AG10803 (cell line): ENCODE data around the gene STX4.
A peak's percentile ranks its signal among the peaks of the same experiment; 100 is the strongest.
"Not testable (repeated sequence)": the region's sequence is repeated elsewhere in the genome, so short reads cannot be mapped to it uniquely, and the experiment has no call there.

ENCODE experiments used
- DNase-seq: peaks from one replicate; pipeline ENCODE4 v3.0.0; 2010; ENCODE audit warnings: low read depth
- H3K4me3 ChIP-seq: 2 replicates; pipeline ENCODE4 v1.5.1; 2011; ENCODE audit warnings: mild to moderate bottlenecking, low read length, control low read depth
- CTCF ChIP-seq: conservative IDR thresholded peaks from 2 replicates; pipeline ENCODE4 v1.5.1; 2011; ENCODE audit warnings: mild to moderate bottlenecking, low read length, control low read depth, inconsistent platforms

Gene STX4

DNA sequence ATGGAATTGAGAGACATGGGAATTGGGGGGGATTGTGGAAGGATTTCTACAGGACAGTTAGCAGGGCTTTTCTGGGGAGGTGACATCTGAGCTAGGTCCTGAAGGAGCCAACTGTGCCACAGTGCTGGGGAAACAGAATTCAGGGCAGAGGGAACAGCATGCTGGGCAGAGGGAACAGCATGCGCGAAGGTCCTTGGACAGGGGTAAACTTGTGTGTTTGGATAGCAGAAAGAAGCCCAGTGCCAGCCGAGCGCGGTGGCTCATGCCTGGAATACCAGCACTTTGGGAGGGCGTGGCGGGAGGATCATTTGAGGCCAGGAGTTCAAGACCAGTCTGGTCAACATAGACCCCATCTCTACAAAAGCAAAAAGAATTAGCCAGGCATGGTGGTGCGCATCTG lies 26.8 kb upstream of the STX4 start:
- TF ChIP-seq CTCF: no peak
- DNase-seq: no peak
- H3K4me3 ChIP-seq: no peak overlapping the region

DNA sequence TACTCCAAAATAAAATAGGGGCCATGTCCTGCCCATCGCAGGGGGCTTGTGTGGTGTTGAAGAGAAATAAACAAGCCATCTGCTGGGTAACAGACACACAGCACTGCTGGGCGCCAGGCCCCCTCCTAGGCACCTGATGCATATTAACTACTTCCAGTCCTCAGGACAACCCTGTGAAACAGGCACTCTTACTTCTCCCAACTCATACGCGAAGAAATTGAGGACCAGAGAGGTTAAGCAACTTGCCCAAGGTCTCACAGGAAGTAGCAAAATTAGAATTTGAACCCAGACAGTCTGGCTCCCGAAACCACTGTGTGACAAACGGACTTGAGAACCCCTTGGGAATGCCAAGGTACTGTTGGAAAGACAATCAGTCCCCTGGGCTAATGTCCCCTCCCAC lies 25.7 kb upstream of the STX4 start:
- TF ChIP-seq CTCF: no peak
- no peak overlapping the region for H3K4me3 ChIP-seq
- DNase-seq: no peak

- TF ChIP-seq CTCF: no peak
- no peak overlapping the region for H3K4me3 ChIP-seq
- DNase-seq: peak; percentile 49
Measured at GRCh38 chr16:31008149-31008548, 25.2 kb upstream of the STX4 start.

DNA sequence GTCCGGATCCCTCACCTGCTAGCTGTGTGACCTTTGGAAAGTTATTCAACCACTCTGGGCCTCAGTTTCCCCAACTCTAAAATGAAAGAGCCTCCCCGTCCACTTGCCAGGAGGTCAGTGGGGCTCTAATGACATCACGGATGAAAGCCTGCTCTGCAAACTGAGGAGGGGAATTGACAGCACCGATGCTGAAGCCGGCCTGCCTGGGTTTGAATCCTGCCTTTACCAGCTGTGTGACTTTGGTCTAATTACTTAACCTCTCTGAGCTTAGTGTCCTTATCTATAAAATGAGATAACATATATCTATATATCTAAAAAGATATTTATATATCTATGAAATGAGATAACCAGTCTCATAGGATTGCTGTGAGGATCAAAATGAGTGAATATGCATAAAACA lies 24.8 kb upstream of the STX4 start:
- H3K4me3 ChIP-seq: no peak overlapping the region
- no peak for DNase-seq
- TF ChIP-seq CTCF: no peak

DNA sequence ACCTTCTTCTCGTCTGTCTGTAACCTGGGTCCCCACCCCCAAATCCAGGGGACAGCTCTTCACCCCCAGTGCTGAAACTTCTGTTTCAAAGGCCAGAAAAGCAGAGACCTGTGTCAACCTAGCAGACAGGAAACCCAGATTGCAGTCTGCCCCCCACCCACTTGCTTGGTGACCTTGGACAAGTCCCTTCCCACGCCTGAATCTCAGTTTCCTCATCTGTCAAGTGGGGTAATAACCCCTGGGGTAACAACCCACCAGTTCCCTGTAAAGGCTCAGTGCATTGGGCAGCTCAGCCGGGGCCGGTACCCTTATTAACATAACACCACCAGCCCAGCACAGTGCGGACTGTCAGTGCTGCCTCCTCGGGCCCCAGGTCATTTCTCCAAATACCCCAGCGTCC lies 24.2 kb upstream of the STX4 start:
- no peak for DNase-seq
- H3K4me3 ChIP-seq: no peak overlapping the region
- no peak for TF ChIP-seq CTCF

DNA sequence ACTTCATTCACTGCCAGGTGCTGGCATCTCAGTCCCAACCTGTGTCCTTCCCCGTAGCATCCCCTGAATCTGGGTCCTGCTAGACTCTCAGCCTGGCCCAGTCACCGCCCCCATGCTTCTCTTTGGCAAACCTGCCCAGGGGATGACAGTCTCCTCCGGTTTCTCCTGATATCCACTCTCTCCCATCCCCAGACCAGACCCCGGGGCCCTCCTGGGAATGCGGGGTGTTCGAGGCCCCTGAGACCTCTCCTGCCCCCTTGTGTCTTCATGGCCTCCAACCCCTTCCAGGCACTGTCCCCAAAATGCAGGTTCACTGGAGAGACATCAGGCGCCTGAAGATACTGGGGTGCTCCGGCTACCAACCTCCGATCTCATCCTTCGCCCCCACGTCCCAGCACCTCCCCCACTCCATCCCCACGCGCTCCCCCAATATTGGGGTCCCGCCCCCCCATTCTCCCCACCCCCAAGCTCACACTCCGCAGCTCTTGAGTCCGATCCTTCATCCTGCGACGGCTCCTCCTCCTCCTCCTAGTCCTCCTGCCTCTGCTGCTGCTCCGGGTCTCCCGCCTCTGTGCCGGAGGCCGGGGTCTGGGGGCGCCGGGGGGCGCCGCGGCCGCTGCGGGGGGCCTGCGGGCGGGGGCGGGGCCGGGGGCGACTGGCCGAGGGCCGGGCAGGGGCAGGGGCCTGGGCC lies 23.3 kb upstream of the STX4 start:
- TF ChIP-seq CTCF: peak; percentile 30
- DNase-seq: no peak
- H3K4me3 ChIP-seq: peak overlapping the region; percentile 56

GRCh38 chr16:31010585-31011325 lies 22.6 kb upstream of the STX4 start, which contains the start of gene STX1B:
TSS of gene STX1B (minus strand) at chr16:31010638. CDS start at chr16:31010396, 242 bp downstream.
- H3K4me3 ChIP-seq: peak within 1 kb of the TSS; percentile 56
- peak; percentile 18 for DNase-seq
- no peak for TF ChIP-seq CTCF

DNA sequence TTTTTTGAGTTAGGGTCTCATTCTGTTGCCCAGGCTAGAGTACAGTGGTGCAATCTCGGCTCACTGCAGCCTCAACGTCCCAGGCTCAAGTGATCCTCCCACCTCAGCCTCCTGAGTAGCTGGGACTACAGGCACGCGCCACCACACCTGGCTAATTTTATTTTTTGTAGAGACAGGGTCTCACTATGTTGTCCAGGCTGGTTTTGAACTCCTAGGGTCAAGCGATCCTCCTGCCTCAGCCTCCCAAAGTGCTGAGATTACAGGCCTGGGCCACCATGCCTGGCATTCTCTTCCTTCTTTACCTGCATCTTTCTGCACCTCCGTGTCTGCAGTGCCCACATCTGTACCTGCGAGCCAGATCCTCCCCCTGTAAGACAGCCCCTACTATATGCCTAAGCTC lies 21.5 kb upstream of the STX4 start:
- not testable (repeated sequence) for H3K4me3 ChIP-seq, DNase-seq

DNA sequence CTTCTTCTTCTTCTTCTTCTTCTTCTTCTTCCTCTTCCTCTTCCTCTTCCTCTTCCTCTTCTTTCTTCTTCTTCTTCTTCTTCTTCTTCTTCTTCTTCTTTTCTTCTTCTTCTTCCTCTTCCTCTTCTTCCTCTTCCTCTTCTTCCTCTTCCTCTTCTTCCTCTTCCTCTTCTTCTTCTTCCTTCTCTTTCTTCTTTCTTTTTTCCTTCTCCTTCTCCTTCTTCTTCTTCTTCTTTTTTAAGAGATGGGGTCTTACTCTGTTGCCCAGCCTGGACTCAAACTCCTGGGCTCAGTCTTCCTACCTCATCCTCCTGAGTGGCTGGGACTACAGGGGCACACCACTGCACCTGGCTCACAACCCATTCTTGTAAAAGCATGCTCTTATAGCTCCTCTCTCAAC lies 20.1 kb upstream of the STX4 start:
- not testable (repeated sequence) for DNase-seq, H3K4me3 ChIP-seq
